ENCODE measurements around the gene GPR180.

Gene GPR180

GRCh38 chr13:94664889-94665288, 63.2 kb downstream of the GPR180 start:
- Histone ChIP-seq H3K4me1 (ENCODE audit: control insufficient read depth, insufficient read depth, low read length, poor library complexity, severe bottlenecking) (peaks cover 13% of the 10 kb centered on the region), H3K36me3 (ENCODE audit: control insufficient read depth, insufficient read depth, low read length) (no peaks in the 10 kb centered on the region), H3K27ac (ENCODE audit: low read depth, low read length, severe bottlenecking) (no peak overlapping the region), H3K9me3 (ENCODE audit: control insufficient read depth, low read length) (no peaks in the 10 kb centered on the region), H3K4me3 (ENCODE audit: extremely low read depth, insufficient read depth, low read length, poor library complexity, severe bottlenecking) (no peak overlapping the region)
- 60 to 68% methylated on average over 1 to 6 of the region's 7 CpGs for WGBS, 2 experiments (ENCODE audit: insufficient coverage in 2 of 2)

GRCh38 chr13:94666065-94666464, 64.4 kb downstream of the GPR180 start:
- 83 to 89% methylated on average over 2 to 7 of the region's 7 CpGs for WGBS, 2 experiments (ENCODE audit: insufficient coverage in 2 of 2)

DNA sequence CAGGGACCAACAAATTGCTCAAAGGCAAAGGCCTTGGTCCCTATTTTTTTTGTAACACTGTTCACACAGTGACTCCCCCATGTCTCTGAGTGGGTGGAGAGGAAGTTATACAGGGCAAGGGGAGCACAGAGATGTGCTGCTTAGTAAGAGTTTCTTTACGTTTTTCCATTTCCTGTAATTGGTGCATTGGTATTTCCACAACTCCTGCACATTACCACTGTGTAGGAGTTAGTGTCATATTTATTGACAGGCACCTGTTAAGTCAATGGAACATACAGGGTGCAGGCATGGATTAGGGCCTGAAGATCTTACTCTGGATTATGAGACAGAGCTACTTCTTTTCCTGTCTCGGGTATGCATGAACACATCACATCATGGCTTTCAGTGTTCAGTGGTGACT, 65.5 kb downstream of the GPR180 start:
- H3K27ac ChIP-seq (ENCODE audit: low read depth, low read length, severe bottlenecking): no peak overlapping the region
- peaks cover 7% of the 10 kb centered on the region for H3K4me1 ChIP-seq (ENCODE audit: control insufficient read depth, insufficient read depth, low read length, poor library complexity, severe bottlenecking)
- 57 to 75% methylated on average over 1 to 2 of the region's 2 CpGs for WGBS, 2 experiments (ENCODE audit: insufficient coverage in 2 of 2)
- no peaks in the 10 kb centered on the region for H3K36me3 ChIP-seq (ENCODE audit: control insufficient read depth, insufficient read depth, low read length)
- no peak overlapping the region for H3K4me3 ChIP-seq (ENCODE audit: extremely low read depth, insufficient read depth, low read length, poor library complexity, severe bottlenecking)
- H3K9me3 ChIP-seq (ENCODE audit: control insufficient read depth, low read length): no peaks in the 10 kb centered on the region

More at GRCh38 chr13:94666065-94666464, 64.4 kb downstream of the GPR180 start:
- no peak overlapping the region for H3K4me3 ChIP-seq (ENCODE audit: extremely low read depth, insufficient read depth, low read length, poor library complexity, severe bottlenecking)
- H3K4me1 ChIP-seq (ENCODE audit: control insufficient read depth, insufficient read depth, low read length, poor library complexity, severe bottlenecking): peaks cover 7% of the 10 kb centered on the region
- no peak overlapping the region for H3K27ac ChIP-seq (ENCODE audit: low read depth, low read length, severe bottlenecking)
- no peaks in the 10 kb centered on the region for H3K36me3 ChIP-seq (ENCODE audit: control insufficient read depth, insufficient read depth, low read length)
- no peaks in the 10 kb centered on the region for H3K9me3 ChIP-seq (ENCODE audit: control insufficient read depth, low read length)

DNA sequence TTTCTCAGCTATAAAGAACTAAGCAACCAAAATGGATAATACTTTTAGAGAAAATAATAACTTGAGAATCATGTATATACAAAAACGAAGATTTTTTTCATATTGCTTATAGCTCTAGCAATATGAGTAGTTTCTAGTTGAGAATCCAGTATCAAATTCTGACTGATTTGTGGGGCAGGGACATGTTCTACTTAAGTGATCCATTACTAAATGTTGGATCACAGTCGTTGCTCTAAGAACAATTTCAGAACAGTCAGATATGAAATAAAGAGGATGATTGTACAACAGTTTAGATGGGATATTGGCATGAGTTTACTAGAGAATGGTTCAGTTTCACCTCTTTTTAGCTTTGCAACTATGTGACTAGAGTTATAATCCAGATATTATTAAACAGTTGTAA, 70.7 kb downstream of the GPR180 start:
- Histone ChIP-seq H3K4me3 (ENCODE audit: extremely low read depth, insufficient read depth, low read length, poor library complexity, severe bottlenecking) (no peak overlapping the region), H3K4me1 (ENCODE audit: control insufficient read depth, insufficient read depth, low read length, poor library complexity, severe bottlenecking) (peaks cover 7% of the 10 kb centered on the region), H3K27ac (ENCODE audit: low read depth, low read length, severe bottlenecking) (no peak overlapping the region), H3K36me3 (ENCODE audit: control insufficient read depth, insufficient read depth, low read length) (no peaks in the 10 kb centered on the region), H3K9me3 (ENCODE audit: control insufficient read depth, low read length) (no peaks in the 10 kb centered on the region)
- 80% methylated on average over 1 of the region's 2 CpGs; no CpG with 5 or more reads in 1 of the 2 experiments for WGBS, 2 experiments (ENCODE audit: insufficient coverage in 2 of 2)

GRCh38 chr13:94673851-94674250, 72.2 kb downstream of the GPR180 start:
- no peaks in the 10 kb centered on the region for H3K36me3 ChIP-seq (ENCODE audit: control insufficient read depth, insufficient read depth, low read length)
- 20 to 63% methylated on average over 1 to 3 of the region's 5 CpGs for WGBS, 2 experiments (ENCODE audit: insufficient coverage in 2 of 2)
- H3K4me3 ChIP-seq (ENCODE audit: extremely low read depth, insufficient read depth, low read length, poor library complexity, severe bottlenecking): no peak overlapping the region
- no peak overlapping the region for H3K27ac ChIP-seq (ENCODE audit: low read depth, low read length, severe bottlenecking)
- peaks cover 7% of the 10 kb centered on the region for H3K4me1 ChIP-seq (ENCODE audit: control insufficient read depth, insufficient read depth, low read length, poor library complexity, severe bottlenecking)
- H3K9me3 ChIP-seq (ENCODE audit: control insufficient read depth, low read length): no peaks in the 10 kb centered on the region

GRCh38 chr13:94674609-94675348, 73.1 kb downstream of the GPR180 start:
- H3K9me3 ChIP-seq (ENCODE audit: control insufficient read depth, low read length): no peaks in the 10 kb centered on the region
- no peak overlapping the region for H3K4me3 ChIP-seq (ENCODE audit: extremely low read depth, insufficient read depth, low read length, poor library complexity, severe bottlenecking)
- peaks cover 7% of the 10 kb centered on the region for H3K4me1 ChIP-seq (ENCODE audit: control insufficient read depth, insufficient read depth, low read length, poor library complexity, severe bottlenecking)
- 50% methylated on average over 2 of the region's 5 CpGs; no CpG with 5 or more reads in 1 of the 2 experiments for WGBS, 2 experiments (ENCODE audit: insufficient coverage in 2 of 2)
- H3K27ac ChIP-seq (ENCODE audit: low read depth, low read length, severe bottlenecking): no peak overlapping the region
- H3K36me3 ChIP-seq (ENCODE audit: control insufficient read depth, insufficient read depth, low read length): no peaks in the 10 kb centered on the region

DNA sequence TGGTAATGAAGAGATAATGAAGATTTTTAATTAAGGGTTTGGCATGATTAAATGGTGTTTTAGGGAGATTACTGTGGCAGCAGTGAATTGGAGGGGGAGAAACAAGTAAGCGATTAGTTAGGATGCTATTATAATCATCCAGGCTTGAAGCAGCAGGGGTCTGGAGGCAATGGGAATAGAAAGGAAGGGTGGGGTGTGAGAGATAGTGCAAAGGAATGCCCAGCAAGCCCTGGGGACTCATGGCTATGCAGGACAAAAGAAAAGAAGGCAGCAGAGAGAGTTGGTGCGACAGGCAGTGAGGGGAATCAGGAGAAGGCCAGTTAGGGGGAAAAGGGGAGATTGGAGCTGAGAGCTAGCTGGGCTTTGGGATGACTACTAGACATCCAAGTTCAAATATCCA, 76.1 kb downstream of the GPR180 start:
- WGBS, 2 experiments (ENCODE audit: insufficient coverage in 2 of 2): 69 to 79% methylated on average over 2 of the region's 2 CpGs
- peaks cover 7% of the 10 kb centered on the region for H3K4me1 ChIP-seq (ENCODE audit: control insufficient read depth, insufficient read depth, low read length, poor library complexity, severe bottlenecking)
- no peak overlapping the region for H3K4me3 ChIP-seq (ENCODE audit: extremely low read depth, insufficient read depth, low read length, poor library complexity, severe bottlenecking)
- no peaks in the 10 kb centered on the region for H3K36me3 ChIP-seq (ENCODE audit: control insufficient read depth, insufficient read depth, low read length)
- H3K9me3 ChIP-seq (ENCODE audit: control insufficient read depth, low read length): no peaks in the 10 kb centered on the region
- no peak overlapping the region for H3K27ac ChIP-seq (ENCODE audit: low read depth, low read length, severe bottlenecking)

- no peak overlapping the region for H3K27ac ChIP-seq (ENCODE audit: low read depth, low read length, severe bottlenecking)
- H3K9me3 ChIP-seq (ENCODE audit: control insufficient read depth, low read length): no peaks in the 10 kb centered on the region
- WGBS, 2 experiments (ENCODE audit: insufficient coverage in 2 of 2): no CpG with 5 or more reads among the region's 2 CpGs
- no peaks in the 10 kb centered on the region for H3K36me3 ChIP-seq (ENCODE audit: control insufficient read depth, insufficient read depth, low read length)
- no peak overlapping the region for H3K4me3 ChIP-seq (ENCODE audit: extremely low read depth, insufficient read depth, low read length, poor library complexity, severe bottlenecking)
- peaks cover 3% of the 10 kb centered on the region for H3K4me1 ChIP-seq (ENCODE audit: control insufficient read depth, insufficient read depth, low read length, poor library complexity, severe bottlenecking)
These were observed 77.2 kb downstream of the GPR180 start for GRCh38 chr13:94678845-94679244.

- Histone ChIP-seq H3K36me3 (ENCODE audit: control insufficient read depth, insufficient read depth, low read length) (no peaks in the 10 kb centered on the region), H3K9me3 (ENCODE audit: control insufficient read depth, low read length) (no peaks in the 10 kb centered on the region)
- WGBS, 2 experiments (ENCODE audit: insufficient coverage in 2 of 2): 85 to 92% methylated on average over 3 to 6 of the region's 6 CpGs
These were observed 78.0 kb downstream of the GPR180 start for GRCh38 chr13:94679614-94680013.

DNA sequence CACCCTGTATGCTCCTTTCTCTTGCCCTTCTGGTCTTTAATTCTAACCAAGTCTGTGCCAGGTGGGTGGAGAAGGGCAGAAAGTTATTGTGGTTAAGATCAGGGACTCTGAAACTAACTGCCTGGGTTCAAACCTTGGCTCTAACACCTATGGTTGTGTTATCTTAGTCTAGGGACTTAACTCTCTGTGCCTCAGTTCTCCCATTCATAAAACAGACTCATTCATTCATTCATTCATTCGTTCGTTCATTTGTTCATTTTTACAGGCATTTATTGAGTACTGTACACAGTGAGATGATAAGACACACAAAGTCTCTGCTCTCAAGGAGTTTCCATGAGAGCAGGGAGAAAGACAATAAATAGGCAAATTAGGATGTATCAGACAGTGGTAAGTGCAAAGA, 80.6 kb downstream of the GPR180 start:
- Histone ChIP-seq H3K27ac (ENCODE audit: low read depth, low read length, severe bottlenecking) (no peak overlapping the region), H3K4me1 (ENCODE audit: control insufficient read depth, insufficient read depth, low read length, poor library complexity, severe bottlenecking) (no peaks in the 10 kb centered on the region), H3K9me3 (ENCODE audit: control insufficient read depth, low read length) (no peaks in the 10 kb centered on the region), H3K36me3 (ENCODE audit: control insufficient read depth, insufficient read depth, low read length) (no peaks in the 10 kb centered on the region), H3K4me3 (ENCODE audit: extremely low read depth, insufficient read depth, low read length, poor library complexity, severe bottlenecking) (no peak overlapping the region)
- WGBS, 2 experiments (ENCODE audit: insufficient coverage in 2 of 2): no CpG with 5 or more reads among the region's 2 CpGs

More at GRCh38 chr13:94679614-94680013, 78.0 kb downstream of the GPR180 start:
- no peaks in the 10 kb centered on the region for H3K4me1 ChIP-seq (ENCODE audit: control insufficient read depth, insufficient read depth, low read length, poor library complexity, severe bottlenecking)
- no peak overlapping the region for H3K4me3 ChIP-seq (ENCODE audit: extremely low read depth, insufficient read depth, low read length, poor library complexity, severe bottlenecking)
- no peak overlapping the region for H3K27ac ChIP-seq (ENCODE audit: low read depth, low read length, severe bottlenecking)

DNA sequence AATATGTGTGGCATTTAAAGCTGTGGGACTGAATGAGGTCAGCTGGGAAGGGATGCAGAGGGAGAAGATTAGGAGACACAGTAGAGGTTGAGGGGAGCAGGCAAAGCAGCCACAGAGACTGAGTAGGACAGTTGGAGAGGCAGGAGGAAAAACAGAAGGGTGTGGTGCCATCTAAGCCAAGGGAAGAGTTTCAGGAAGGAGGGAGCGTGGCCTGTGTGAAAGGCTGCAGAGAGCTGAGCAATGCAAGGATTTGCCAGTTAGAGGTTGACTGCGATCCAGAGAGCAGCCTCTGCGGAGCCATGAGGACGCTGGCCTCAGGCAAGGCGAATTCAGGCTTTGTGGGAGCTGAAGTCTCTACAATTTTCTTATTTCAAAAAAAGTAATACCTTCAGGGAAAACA, 81.8 kb downstream of the GPR180 start:
- H3K4me3 ChIP-seq (ENCODE audit: extremely low read depth, insufficient read depth, low read length, poor library complexity, severe bottlenecking): no peak overlapping the region
- H3K27ac ChIP-seq (ENCODE audit: low read depth, low read length, severe bottlenecking): no peak overlapping the region
- H3K9me3 ChIP-seq (ENCODE audit: control insufficient read depth, low read length): no peaks in the 10 kb centered on the region
- no peaks in the 10 kb centered on the region for H3K36me3 ChIP-seq (ENCODE audit: control insufficient read depth, insufficient read depth, low read length)
- WGBS, 2 experiments (ENCODE audit: insufficient coverage in 2 of 2): 68 to 84% methylated on average over 3 to 5 of the region's 5 CpGs
- H3K4me1 ChIP-seq (ENCODE audit: control insufficient read depth, insufficient read depth, low read length, poor library complexity, severe bottlenecking): no peaks in the 10 kb centered on the region
